Measurements from ENCODE around the gene TEDC2. TPM values are rescaled to one million over a fixed set of nuclear protein-coding genes. Genes with fewer than 3 reads are reported as not detected.

TEDC2 gene
- total RNA-seq, 1 experiment from 2014 or later, result 61.3 TPM

DNA sequence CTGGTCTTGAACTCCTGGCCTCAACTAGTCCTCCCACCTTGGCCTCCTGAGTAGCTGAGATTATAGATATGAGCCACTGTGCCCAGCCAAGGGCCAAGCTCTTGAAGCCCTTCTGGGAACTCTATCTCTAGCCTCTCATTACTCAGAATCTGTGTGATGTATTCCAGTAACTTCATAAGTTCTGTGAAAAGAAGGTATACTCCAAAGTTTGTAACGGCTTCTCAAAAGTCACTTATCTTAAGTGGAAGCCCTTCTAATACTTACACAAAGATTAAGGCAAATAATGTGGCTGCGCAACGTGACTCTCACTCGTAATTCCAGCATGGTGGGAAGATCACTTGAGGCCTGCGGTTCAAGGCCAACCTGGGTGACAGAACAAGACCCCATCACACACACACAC, 34.7 kb downstream of the TEDC2 start:
- DNase-seq (ENCODE audit: low read depth), result no peak

DNA sequence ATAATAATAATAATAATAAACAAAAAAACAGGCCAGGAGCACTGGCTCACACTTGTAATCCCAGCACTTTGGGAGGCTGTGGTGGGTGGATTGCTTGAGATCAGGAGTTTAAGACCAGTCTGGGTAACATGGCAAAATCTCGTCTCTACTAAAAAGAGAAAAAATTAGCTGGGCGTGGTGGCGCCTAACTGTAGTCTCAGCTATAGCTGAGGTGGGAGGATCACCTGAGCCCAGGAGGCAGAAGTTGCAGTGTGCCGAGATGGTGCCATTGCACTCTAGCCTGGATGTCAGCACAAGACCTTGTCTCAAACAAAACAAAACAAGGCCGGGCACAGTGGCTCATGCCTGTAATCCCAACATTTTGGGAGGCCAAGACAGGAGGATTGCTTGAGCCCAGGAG, 35.1 kb downstream of the TEDC2 start:
- no peak for DNase-seq (ENCODE audit: low read depth)

DNA sequence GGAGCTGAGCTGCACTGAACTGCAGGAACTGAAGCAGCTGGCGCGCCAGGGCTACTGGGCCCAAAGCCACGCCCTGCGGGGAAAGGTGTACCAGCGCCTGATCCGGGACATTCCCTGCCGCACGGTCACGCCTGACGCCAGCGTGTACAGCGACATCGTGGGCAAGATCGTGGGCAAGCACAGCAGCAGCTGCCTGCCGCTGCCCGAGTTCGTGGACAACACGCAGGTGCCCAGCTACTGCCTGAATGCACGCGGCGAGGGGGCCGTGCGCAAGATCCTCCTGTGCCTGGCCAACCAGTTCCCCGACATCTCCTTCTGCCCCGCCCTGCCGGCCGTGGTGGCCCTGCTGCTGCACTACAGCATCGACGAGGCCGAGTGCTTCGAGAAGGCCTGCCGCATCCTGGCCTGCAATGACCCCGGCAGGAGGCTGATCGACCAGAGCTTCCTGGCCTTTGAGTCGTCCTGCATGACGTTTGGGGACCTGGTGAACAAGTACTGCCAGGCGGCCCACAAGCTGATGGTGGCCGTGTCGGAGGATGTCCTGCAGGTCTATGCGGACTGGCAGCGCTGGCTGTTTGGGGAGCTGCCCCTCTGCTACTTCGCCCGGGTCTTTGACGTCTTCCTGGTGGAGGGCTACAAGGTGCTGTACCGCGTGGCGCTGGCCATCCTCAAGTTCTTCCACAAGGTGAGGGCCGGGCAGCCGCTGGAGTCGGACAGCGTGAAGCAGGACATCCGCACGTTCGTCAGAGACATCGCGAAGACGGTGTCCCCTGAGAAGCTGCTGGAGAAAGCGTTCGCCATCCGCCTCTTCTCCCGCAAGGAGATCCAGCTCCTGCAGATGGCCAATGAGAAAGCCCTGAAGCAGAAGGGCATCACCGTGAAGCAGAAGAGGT, 36.6 kb downstream of the TEDC2 start:
- DNase-seq (ENCODE audit: low read depth), result no peak

DNA sequence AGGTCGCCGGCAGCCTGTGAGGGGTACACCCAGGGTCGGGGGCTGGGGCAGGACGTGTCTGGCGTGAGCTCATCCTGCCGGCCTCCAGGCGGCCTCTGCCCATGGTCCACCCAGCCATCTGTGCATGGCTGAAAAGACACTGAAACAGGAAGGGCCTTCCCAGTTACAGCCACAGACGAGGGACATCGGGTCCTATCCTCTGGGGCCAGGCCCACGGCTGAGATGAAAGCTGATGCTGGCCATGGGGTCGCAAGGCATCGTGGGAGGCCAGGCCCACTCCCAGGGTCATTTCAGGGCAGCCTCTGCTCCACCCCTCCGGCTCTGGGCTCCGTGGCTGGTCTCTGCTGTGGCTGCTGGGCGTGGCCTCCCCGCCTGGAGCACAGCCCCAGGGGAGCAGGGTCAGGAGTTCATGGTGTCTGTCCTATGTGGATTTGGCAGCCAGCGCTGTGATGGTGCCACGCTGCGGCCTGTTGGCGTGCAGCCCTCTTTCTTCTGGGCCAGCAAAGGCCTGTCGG, 37.3 kb downstream of the TEDC2 start:
- DNase-seq (ENCODE audit: low read depth), result no peak

DNA sequence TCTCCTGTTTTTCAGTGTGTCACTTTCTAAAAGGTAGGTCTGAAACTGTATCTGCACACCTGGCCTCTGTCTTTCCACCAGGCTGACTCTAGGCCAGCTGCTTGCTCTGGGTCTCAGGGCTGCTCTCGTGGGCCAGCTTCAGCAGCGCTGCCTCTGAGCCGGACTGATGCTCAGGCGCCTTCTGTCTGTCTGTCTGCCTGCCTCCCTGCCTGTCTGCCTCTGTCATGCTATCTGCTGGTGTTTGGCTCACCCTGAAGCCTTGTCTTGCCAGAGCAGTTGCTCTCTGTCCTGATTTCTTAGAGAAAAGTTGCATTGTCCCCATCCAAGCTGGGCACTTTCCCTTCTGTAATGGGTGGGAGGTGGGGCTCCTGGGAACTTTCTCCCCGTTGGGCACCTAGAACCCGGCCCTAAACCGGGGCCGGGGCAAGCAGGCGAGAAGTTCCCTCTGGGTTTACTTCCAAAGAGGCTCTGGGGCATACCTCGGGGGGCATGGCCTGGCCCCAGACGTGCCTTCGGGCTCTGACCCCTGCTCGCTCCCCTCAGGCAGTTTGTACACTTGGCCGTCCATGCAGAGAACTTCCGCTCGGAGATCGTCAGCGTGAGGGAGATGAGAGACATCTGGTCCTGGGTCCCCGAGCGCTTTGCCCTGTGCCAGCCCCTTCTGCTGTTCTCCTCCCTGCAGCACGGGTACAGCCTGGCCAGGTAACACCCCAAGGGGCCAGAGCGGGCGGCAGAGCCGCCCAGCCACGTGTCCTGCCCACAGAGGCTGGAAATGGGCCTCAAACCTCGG, 38.0 kb downstream of the TEDC2 start:
- DNase-seq (ENCODE audit: low read depth), result no peak

DNA sequence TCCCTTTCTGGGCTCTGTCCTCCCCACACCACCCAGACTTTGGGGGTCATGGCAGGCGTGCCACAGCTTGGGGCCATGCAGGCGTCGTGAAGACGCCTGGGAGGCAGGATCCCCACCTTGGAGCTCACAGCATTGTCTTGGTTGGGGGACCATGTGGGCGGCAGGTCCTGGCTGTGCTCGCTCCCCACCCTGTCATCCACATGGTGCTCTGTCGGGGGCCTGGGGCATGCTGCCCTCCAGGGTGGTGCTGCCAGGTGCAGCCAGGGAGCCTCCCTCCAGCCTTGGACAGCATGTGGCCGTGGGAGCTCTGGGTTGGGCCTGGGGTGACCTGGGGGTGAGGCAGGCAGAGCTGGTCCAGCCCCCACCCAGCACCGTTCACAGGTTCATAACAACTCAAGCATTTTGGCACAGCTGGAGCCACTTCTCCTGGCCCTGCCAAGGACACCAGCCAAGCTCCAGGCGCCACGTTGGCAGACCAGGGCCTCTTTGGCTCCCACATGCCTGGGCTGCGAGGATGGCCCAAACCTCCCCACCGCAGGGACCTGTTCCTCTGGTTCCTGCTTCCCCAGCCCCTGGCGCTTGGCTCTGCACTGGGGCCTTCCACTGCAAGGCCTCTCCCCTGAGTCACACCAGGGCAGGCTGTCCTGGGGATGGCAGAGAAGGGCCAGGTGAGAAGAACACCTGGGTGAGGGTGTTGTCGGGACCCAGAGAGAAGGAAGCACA, 38.8 kb downstream of the TEDC2 start:
- no peak for DNase-seq (ENCODE audit: low read depth)

DNA sequence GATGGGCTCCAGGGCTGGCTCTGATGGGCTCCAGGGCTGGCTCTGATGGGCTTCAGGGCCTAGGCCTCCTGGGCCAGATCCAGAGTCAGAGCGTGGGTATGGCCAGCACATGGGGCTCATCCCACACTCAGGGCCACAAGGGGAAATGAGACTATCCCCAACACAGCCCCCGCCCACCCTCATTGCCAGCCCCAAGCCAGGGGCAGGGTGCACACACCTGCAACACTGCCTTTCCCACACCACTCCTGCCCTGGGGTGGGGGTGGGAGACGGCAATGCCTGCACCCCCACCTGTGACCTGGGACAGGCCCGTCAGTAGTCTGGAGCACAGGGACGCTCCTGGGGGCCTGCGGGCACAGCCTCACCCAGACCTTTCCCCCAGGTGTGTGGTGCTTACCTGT, 39.5 kb downstream of the TEDC2 start:
- no peak for DNase-seq (ENCODE audit: low read depth)

DNA sequence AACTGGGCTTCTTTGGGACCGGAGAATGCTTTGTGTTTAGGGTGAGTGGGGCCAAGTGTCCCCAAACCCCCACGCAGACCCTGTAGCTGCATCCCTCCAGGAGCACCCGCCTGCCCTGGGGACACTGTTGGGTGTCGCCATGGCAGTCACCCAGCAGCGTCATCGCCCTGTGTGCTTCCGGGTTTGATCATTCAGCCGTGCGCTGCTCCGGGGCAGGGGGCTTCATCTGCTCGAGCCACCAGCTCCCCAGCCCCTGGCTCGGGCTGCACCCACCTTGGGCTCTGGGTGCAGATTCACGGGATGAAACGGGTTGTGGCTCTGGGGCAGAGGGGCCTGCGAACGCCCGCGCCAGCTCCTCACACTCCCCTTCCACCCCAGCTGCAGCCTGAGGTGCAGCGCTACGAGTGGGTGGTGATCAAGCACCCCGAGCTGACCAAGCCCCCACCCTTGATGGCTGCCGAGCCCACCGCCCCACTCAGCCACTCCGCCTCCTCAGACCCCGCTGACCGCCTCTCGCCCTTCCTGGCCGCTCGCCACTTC, 40.1 kb downstream of the TEDC2 start:
- DNase-seq (ENCODE audit: low read depth), result no peak

DNA sequence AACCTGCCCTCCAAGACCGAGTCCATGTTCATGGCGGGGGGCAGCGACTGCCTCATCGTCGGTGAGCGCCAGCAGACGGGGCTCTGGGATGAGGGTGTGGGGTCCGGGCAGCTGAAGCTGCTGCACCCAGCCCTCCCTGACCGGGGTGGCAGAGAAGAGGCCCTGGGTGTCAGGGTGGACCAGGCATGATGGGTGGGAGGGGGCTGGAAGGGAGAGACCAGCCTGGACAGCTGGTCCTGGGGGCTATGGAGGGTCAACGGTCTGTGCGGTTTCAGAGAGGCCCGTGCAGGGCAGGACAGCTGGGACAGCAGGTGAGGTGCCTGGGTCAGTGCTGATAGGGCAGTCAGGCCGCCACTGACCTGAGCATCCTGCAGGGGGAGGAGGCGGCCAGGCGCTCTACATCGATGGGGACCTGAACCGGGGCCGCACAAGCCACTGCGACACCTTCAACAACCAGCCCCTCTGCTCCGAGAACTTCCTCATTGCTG, 40.6 kb downstream of the TEDC2 start:
- no peak for DNase-seq (ENCODE audit: low read depth)

DNA sequence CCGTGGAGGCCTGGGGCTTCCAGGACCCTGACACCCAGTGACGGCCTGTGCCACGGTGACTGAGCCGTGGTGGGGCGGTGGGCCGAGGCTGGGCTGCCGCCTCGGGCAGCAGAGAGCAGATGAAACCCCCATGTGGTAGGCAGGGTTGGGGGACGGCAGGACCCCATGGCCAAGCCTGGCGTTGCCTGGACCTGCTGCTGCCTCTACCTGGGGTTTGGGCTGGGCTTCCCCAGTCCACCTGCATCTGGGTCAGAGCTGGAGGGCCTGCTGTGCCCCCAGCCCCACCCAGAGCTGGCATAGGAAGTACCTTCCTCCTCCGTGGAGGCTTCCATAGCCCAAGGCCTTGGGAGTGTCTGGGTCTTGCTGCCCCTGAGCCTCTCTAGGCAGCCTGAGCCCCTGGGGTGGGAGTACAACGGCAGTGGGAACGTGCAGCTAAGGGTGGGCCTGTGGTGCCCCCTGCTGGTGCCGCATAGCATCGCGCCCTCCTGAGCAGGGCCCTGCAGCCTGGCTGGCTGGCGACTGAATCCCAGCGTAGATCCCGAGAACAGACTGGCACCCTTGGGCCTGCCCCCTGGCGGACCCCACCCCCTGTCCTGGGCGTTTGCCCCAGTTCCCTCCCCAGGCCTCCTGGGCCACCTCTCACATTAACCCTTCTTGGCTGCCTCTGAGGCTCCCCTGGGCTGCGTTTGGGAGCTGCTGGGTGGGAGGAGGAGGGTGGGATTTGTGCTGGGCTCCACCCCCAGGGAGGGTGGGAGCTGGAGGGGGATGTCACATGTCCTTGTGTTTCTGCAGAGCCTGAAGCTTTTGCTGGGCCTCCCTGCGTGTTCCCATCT, 41.2 kb downstream of the TEDC2 start:
- peak; percentile 72 for DNase-seq (ENCODE audit: low read depth)

DNA sequence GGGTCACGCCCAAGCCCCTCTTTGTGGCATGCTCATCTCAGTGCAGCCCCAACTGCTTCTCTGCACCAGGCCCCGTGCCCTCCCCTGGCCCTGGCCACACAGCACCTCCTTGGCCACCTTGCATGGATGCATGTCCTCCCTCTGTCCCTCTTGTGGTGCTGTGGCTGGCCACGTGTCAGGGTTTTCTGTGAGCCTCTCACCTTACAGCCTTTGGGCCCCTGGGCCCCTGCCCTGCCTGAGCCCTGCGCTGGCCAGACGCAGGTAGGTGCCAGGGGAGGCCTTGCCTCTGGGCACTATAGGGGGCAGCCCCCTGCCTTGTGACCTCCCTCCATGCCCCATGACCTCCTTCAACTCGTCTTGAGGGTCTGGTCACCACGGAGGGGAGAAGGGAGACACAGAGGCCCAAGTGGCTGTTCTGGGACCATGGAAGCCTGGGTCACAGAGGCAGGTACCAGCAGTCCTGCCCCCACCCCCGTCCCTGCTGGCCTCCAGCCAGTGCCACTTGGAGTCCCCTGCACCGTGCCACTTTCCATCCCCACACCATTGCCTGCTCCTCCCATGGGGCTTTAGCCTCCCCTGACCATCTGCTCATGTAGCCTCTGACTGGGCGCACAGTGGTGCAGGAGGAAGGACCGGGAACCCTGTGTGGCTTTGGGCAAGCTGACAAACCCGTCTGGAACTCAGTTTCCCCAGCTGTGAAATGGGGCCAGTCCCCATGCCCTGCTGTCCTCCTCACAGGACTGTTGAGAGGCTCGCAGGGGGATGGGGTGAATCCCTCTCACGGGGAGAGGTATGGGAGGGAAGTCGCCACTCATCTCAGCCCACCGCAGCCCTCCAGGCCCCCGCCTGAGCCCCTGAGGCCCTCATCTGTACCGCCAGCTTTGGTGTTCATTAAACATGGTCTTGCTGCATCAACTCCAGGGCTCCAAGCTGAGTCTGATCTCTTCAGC, 42.3 kb downstream of the TEDC2 start:
- DNase-seq (ENCODE audit: low read depth), result no peak

DNA sequence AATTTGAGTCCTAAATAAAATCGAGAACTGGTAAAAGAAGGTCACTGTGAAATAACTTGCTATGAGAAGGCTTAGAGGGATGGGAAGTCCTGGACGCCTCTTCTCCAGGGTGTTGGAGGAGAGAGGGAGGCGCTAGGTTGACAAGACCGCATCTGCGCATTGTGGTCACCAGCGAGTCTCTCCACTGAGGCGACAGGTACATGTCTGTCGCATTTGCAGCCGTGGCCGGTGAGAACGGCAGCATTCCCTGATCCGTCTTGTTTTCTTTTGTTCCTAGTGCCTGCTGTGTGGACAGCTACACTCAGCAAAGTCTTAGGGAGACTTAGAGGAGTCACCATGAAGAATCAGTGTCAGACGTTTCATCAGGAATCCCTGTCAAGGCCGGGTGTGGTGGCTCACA, 45.8 kb downstream of the TEDC2 start:
- DNase-seq (ENCODE audit: low read depth), result no peak

DNA sequence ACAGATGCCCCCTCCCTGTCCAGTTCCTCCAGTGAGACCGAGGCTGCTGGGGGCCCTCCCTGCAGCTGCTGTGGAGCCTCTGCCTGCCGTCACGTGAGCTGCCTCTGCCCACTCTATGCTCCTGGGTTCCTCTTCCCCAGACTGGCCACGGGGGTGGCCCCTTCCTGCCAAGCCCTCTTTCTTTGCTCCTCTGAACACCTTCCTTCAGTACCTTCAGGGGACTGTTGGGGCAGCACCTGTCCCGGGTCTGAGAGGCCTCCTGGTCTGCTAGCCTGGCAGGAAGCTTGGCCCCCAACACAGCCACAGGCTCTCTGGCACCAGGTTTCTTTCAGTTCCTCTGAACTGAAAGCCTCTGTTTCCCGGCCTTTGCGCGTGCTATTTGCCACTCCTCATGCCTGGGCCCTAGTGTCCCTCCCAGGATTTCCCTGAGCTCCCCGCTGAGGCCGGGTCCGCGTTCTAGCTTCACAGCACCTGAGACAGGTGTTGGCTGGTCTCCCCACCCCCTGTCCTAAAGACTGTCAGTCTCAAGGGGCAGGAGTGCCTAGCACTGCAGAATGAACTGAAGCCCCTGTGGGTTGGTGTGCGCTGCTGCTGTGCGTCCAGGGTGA, 47.2 kb downstream of the TEDC2 start:
- no peak for DNase-seq (ENCODE audit: low read depth)

DNA sequence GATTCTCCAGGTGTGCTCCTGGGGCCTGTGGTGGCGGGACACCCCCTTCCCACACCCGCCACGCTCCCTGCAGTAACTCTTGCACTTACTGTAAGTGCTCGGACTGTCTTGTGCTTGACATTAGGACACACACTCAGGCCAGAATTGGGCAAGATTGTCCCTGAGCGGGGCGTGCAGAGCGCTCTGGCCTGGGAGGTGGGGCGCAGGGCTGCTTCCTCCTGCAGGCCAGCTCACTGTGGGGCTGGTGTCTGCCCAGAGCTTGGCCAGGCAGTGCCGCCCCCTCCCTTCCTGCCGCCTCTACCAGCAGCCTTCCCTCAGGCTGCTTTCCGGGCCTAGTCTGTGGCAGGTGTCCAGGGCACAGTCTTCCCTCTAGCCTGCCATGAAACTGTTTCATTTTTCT, 47.8 kb downstream of the TEDC2 start:
- no peak for DNase-seq (ENCODE audit: low read depth)

DNA sequence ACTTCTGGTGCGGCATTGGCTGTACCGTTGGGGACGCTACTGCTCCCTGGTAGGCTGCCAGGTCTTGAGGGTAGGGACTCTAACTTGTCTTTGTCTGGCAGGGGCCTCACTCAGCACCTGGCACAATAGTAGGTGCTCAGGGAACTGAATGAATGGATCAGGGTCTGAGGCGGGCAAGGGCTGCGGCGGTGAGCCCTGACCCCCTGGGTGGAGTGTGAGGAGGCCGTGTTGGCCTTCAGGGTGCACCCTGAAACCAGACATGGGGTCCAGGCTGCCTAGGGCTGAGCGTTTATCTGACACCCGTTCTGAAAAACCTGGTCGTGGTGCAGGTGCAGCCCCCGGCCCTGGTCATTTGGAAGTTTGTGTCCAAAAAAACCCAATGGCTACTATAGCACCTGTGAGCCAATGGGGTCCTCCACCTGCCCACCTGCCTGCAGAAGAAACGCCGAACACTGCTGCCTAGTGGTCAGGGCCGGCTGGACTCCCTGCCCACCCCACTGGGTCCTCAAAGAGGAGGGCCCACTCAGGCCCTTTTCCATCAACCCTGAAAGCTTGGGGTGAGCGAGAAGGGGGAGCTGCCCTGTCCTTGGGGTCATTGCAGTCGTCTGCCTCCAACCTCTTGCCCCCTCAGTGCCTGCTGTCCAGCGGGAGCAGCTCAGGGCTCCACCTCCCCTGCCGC, 49.0 kb downstream of the TEDC2 start:
- DNase-seq (ENCODE audit: low read depth), result no peak

DNA sequence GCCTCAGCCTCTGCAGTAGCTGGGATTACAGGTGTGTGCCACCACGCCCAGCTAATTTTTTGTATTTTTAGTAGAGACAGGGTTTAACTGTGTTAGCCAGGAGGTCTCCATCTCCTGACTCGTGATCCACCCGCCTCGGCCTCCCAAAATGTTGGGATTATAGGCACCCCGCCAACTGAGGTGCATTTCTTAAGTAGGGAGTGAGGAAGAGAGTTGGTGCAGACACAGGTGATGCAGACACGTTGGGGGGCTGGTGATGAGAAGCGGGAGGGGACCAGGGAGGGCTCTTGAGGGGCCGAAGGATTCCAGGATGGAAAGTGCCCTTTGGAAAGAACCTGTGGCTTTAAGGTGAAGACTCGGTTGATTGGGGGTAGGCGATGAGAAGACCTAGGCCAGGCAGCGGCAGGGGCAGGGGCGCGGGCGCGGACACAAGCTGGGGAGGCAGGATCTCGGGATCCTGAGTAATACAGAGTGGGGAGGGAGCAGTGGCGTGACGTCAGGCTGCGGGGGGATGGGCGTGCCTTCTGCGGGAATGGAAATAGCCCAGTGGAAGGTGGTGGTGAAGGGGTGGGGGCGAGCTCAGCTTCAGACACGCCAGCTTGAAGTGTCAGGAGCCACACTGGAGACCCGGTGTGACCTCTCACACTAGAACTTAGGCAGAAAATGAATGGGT, 51.4 kb downstream of the TEDC2 start:
- DNase-seq (ENCODE audit: low read depth), result no peak

DNA sequence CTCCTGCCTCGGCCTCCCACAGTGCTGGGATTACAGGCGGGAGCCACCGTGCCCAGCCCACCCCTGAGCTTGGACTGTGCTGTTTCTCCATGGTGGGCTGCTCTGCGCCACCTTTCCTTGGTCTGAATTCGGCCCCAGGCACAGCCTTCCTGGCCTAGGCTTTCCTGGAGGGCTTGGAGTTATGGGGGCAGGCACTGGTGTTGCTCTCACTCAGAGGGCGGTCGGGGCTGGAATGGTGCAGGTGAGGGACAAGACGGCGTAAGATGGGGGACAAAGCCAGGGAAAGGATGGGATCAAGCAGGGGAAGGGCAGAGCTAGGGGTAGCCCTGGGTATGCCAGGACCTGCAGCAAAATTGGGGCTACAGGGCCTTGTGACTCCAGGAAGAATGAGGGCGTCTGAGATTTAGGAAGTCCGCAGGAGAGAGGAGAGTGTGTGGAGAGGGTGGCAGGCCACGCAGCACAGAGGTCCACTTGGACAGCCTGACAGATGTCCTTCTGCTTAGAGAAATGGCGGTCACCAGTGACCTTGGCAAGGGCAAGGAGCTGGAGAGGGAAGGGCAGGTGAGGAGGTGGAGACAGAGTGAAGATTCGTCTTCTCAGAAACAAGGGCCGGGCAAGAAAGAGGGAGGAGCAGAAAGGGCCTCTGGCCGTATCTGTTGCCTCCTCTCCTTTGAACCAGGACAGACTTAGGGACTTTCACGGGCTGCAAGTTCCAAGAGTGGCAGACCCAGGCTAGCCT, 52.3 kb downstream of the TEDC2 start:
- DNase-seq (ENCODE audit: low read depth), result no peak

Data from HT1080 (cell line).